Fibroblast of lung (primary cell): ENCODE measurements around the gene CCDC141.

Experiments used
- EZH2 ChIP-seq: IDR thresholded peaks from 2 replicates; pipeline ENCODE4 v1.5.1; 2012; ENCODE audit warnings: low read length, control low read depth, mild to moderate bottlenecking; ENCODE audit errors: missing control alignments
- TF ChIP-seq, protein P1 (sequence below), 2 donors: IDR thresholded peaks in 1 of 2; conservative IDR thresholded peaks in 1 of 2; 1 replicate in 1 of 2; 2 replicates in 1 of 2; pipeline ENCODE4 v1.5.1; 2011 to 2012; ENCODE audit warnings: low read length in 2 of 2, control low read depth in 1 of 2, inconsistent platforms in 1 of 2, low read depth in 1 of 2, mild to moderate bottlenecking in 1 of 2

DNA sequence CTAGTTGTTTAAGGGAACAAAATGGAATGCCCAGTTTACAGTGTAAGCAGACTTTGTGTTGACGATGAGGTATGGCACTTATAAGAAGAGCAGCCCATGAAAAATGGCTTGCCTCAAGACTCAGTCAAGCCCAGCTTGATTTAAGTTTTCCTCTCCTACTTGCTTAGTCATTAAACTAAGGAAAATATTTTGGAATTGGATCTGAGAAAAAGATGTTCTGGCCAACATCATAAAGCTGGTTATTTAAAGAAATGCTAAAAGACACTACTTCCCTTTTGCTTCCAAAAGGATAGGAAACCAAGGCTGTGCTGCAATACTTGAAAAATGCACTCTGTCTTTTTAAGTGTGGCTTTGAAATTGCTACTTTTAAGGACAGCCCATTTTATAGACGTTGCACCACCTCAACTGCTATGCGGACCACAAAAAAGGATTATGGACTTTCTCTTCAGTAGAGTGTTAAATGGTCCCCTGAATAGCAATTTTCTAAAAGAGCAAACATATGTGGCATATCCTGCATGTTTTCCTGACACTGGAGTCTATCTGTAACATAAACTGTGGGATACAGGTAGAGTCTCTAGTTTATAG is 32.1 kb downstream of the CCDC141 start:
- TF ChIP-seq, protein P1, sequence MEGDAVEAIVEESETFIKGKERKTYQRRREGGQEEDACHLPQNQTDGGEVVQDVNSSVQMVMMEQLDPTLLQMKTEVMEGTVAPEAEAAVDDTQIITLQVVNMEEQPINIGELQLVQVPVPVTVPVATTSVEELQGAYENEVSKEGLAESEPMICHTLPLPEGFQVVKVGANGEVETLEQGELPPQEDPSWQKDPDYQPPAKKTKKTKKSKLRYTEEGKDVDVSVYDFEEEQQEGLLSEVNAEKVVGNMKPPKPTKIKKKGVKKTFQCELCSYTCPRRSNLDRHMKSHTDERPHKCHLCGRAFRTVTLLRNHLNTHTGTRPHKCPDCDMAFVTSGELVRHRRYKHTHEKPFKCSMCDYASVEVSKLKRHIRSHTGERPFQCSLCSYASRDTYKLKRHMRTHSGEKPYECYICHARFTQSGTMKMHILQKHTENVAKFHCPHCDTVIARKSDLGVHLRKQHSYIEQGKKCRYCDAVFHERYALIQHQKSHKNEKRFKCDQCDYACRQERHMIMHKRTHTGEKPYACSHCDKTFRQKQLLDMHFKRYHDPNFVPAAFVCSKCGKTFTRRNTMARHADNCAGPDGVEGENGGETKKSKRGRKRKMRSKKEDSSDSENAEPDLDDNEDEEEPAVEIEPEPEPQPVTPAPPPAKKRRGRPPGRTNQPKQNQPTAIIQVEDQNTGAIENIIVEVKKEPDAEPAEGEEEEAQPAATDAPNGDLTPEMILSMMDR (conservative IDR thresholded peaks at IDR 0.05 in 1 of 2, IDR thresholded peaks at IDR 0.05 in 1 of 2; ENCODE audit: low read depth in 1 of 2, low read length in 2 of 2), result no peak
- TF ChIP-seq EZH2, result no peak
